Occipital lobe (tissue), 2 donors: Measurements from ENCODE around the gene ST6GAL1. TPM values are rescaled to one million over a fixed set of nuclear protein-coding genes. Genes with fewer than 3 reads are reported as not detected.

Experiments
- DNase-seq: peaks from one replicate; lab custom pipeline; 2025; lab: John Stamatoyannopoulos, UW
- total RNA-seq: library from RNA; depleted of rRNA; stranded (reverse); fragments of >200 nt; gene quantifications from one replicate; pipeline ENCODE4 v1.2.3, GENCODE V29; 2014

Gene ST6GAL1
- total RNA-seq, 1 donor from 2014 or later: 39.6 TPM

- no peak for DNase-seq
These were observed 14.2 kb upstream of the ST6GAL1 start for GRCh38 chr3:186915806-186916796.

- DNase-seq: no peak
These were observed 12.6 kb upstream of the ST6GAL1 start for GRCh38 chr3:186917512-186918312.

- no peak for DNase-seq
These were observed 10.0 kb upstream of the ST6GAL1 start for GRCh38 chr3:186920301-186920700.

GRCh38 chr3:186920796-186921195, 9.5 kb upstream of the ST6GAL1 start:
- DNase-seq: no peak

GRCh38 chr3:186921578-186921977, 8.7 kb upstream of the ST6GAL1 start:
- no peak for DNase-seq

- DNase-seq: no peak
These were observed 8.1 kb upstream of the ST6GAL1 start for GRCh38 chr3:186922224-186922623.

GRCh38 chr3:186922790-186923189, 7.5 kb upstream of the ST6GAL1 start:
- DNase-seq: no peak

GRCh38 chr3:186923241-186923640, 7.1 kb upstream of the ST6GAL1 start:
- DNase-seq: no peak

- DNase-seq: no peak
These were observed 4.5 kb upstream of the ST6GAL1 start for GRCh38 chr3:186925826-186926225.

- DNase-seq: no peak
These were observed 1.1 kb upstream of the ST6GAL1 start for GRCh38 chr3:186929186-186929585.

GRCh38 chr3:186929685-186930084, 641 bp upstream of the ST6GAL1 start:
- DNase-seq: no peak

GRCh38 chr3:186930641-186931531, 560 bp downstream of the ST6GAL1 start:
- DNase-seq: peak; percentile 38

GRCh38 chr3:186931532-186932280, 1.4 kb downstream of the ST6GAL1 start:
- no peak for DNase-seq

- no peak for DNase-seq
These were observed 2.2 kb downstream of the ST6GAL1 start for GRCh38 chr3:186932281-186933181.

- DNase-seq: no peak
These were observed 3.5 kb downstream of the ST6GAL1 start for GRCh38 chr3:186933816-186934215.

GRCh38 chr3:186935133-186935532, 4.8 kb downstream of the ST6GAL1 start:
- no peak for DNase-seq

GRCh38 chr3:186937017-186937875, 6.9 kb downstream of the ST6GAL1 start:
- no peak for DNase-seq

- DNase-seq: no peak
These were observed 8.4 kb downstream of the ST6GAL1 start for GRCh38 chr3:186938716-186939115.
